DOHH2 (cell line): ENCODE results near the gene GLI1.

Source experiments
- CTCF ChIP-seq: fragments of 200-600 bp; sonication (generic); IDR thresholded peaks from one replicate; pipeline ENCODE4 v1.5.1; 2014; ENCODE audit warnings: antibody characterized with exemption, mild to moderate bottlenecking, low read depth, low read length; ENCODE audit not compliant: poor library complexity, severe bottlenecking
- EZH2phosphoT487 ChIP-seq: fragments of 200-600 bp; sonication (generic); IDR thresholded peaks from 2 replicates; pipeline ENCODE4 v1.6.1; 2017; ENCODE audit warnings: borderline replicate concordance, mild to moderate bottlenecking, antibody characterized with exemption, low read length, moderate library complexity, mixed read lengths

GRCh38 chr12:57438400-57438799 lies 21.2 kb upstream of the GLI1 start:
- no peak for TF ChIP-seq CTCF
- no peak for TF ChIP-seq EZH2phosphoT487
